ENCODE results near the gene EFCAB9. TPM values are rescaled to one million over a fixed set of nuclear protein-coding genes. Genes with fewer than 3 reads are reported as not detected.
A peak's percentile ranks its signal among the peaks of the same experiment; 100 is the strongest.
"Not testable (repeated sequence)": the region's sequence is repeated elsewhere in the genome, so short reads cannot be mapped to it uniquely, and the experiment has no call there.

The EFCAB9 gene
- not detected in 2 replicates for total RNA-seq (2014; rRNA removed; shearing (Covaris generic))

GRCh38 chr5:172193872-172194271, at the start of gene EFCAB9:
TSS of gene EFCAB9 (plus strand) at chr5:172194172. CDS start at chr5:172194173, 1 bp downstream.
- DNase-seq (ENCODE audit: low read depth), result no peak

DNA sequence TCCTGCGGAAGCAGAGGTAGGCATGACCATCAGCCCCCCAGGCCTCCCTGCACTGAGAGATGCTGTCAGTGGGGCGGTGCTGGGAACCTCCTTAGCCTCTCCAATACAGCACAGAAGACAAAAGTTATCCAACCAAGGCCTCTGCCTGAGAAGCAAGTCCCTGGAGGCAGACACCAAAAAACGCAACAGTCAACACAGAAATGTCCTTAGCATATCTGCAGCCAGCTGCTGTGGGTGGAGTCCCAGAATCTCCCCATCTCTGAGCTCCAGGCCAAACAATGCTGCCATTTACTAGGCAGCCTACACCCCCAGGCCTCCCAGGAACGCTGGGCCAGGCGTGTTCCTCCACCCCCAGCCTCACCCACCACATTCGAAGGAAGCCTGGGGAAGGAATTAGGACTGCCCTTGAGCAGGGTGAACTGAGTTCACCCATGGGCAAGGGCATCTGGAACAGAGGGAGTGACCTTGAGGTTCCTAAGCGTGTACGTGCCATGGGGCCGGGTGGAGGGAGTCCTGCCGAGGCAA, 49.6 kb upstream of the EFCAB9 start:
- DNase-seq (ENCODE audit: low read depth), result peak; percentile 86

DNA sequence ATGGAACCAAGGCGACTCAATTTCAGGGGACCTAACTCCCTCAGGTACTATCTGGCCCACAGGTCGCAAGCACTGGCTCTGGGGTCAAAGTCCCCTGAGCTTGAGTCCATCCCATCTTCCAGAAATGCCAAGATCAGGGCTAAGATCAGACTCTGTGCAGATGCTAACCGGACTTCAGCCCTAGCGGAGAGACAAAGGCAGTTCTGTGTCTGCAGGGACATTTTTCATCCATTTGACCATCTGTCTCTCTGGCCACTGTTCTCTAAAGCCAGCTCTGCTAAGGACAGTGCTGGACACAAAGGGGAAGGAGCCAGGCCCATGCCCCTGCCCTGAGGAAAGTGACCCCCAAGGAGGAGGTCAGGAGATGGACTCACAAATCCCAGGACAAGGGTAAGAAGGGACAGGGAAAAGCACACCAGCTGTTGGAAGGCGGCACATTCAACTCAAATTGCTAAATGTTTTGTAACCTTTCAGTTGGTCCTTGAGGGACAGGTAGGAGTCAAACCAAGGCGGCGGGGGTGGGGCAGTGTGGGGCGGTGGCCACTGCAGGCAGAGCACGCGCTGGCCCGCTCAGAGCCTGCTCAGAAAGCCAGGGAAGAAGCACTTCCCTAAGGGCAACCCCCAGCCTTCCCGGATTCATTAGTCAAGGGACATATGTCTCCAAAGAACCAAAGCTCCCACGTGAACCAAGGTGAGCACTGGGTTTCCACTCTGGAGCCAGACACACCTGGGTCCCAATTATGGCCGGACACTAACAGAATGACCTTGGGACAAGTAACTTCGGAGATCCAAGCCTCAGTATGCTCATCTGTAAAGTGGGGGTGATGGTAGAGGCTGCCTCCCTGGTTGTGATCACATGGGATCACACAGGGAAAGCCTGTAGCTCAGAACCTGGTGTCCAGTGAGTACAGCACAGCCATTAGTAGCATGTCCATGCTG, 48.8 kb upstream of the EFCAB9 start:
- no peak for DNase-seq (ENCODE audit: low read depth)

DNA sequence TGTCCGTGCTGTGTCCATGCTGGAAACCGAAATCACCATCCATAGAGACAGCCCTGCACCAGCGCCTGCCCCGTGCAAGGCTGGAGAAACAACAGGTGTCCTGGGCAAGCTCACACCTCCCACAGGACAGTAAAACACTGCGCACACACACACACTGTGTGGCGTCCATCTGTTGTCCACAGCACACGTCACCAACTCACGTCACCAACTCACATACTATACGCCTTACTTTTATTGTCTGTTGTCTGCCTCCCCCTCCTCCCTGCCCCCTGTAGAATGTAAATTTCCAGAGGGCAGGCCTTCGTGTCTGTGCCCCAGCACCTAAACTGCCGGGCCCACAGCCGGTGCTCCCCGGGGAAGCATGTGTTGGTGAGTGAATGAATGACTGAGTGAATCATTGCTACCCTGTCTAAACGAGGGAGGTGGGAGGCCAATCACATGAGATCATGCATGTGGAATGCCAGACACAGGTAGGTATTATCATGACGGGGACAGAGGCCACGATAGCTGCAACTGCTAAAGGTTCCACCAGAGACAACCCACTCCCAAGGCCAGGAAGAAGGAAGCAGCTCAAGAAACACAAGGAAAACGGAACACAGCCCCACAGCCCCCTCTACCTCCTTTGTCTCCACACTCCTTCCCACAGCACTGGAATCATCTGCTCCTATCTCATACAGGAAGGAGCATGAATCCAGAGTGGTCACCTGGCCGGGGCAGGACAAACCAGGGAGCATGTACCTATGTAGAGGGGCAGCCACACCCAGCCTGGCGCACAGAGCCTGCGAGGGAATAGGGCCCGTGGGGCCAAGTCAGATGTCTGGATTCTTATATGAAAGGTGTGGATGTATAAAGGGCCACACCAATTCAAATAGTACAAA, 47.9 kb upstream of the EFCAB9 start:
- no peak for DNase-seq (ENCODE audit: low read depth)

- no peak for DNase-seq (ENCODE audit: low read depth)
These were observed 47.3 kb upstream of the EFCAB9 start for GRCh38 chr5:172146748-172147092.

- DNase-seq (ENCODE audit: low read depth), result no peak
These were observed 46.1 kb upstream of the EFCAB9 start for GRCh38 chr5:172147857-172148256.

- no peak for DNase-seq (ENCODE audit: low read depth)
These were observed 45.6 kb upstream of the EFCAB9 start for GRCh38 chr5:172148381-172148780.

DNA sequence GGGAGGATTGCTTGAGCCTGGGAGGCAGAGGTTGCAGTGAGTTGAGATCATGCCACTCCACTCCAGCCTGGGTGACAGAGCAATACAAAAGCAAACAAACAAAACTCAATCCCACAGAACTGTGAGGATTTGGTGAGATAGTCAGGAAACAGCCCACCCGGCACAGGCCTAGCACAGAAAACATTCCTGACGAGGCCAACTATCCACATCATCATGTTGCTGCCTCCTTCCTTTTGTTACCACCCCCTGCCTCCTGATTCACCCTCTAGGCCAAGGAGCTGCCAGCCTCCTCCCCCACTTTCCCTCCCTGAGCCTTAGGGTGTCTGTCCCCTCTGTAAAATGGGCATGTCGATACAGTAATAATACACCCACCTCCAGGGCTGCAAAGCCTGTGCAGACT, 44.9 kb upstream of the EFCAB9 start:
- no peak for DNase-seq (ENCODE audit: low read depth)

DNA sequence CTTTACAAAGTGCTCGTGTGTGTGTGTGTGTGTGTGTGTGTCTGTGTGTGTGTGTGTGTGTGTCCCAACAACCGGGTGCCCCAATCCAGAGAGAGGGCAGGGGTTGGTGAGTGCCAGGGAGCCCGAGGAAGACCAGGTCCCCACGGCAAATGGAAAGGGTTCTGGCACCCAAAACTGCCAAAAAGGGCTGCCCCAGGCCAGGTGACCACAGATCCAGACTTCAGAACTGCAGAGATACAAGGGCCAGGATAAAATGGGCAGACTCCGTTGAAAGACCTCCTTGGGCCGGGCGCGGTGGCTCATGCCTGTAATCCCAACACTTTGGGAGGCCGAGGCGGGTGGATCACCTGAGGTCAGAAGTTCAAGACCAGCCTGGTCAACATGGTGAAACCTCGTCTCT, 44.5 kb upstream of the EFCAB9 start:
- not testable (repeated sequence) for DNase-seq (ENCODE audit: low read depth)

GRCh38 chr5:172150514-172151425, 43.2 kb upstream of the EFCAB9 start:
- peak; percentile 77 for DNase-seq (ENCODE audit: low read depth)

- no peak for DNase-seq (ENCODE audit: low read depth)
These were observed 42.2 kb upstream of the EFCAB9 start for GRCh38 chr5:172151661-172152210.

- no peak for DNase-seq (ENCODE audit: low read depth)
These were observed 40.3 kb upstream of the EFCAB9 start for GRCh38 chr5:172153695-172154094.

DNA sequence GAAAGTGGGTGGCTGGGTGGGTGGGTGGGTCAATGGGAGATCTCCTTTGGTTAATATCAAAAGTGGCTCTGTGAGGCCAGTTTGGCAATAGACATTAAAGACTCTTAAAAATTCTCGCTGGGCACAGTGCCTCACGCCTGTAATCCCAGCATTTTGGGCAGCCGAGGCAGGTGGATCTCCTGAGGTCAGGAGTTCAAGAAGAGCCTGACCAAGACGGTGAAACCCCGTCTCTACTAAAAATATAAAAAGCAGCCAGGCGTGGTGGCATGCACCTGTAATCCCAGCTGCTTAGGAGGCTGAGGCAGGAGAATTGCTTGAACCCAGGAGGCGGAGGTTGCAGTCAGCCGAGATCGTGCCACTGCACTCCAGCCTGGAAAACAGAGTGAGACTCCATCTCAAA, 38.9 kb upstream of the EFCAB9 start:
- not testable (repeated sequence) for DNase-seq (ENCODE audit: low read depth)

GRCh38 chr5:172156541-172156994, 37.4 kb upstream of the EFCAB9 start:
- no peak for DNase-seq (ENCODE audit: low read depth)

DNA sequence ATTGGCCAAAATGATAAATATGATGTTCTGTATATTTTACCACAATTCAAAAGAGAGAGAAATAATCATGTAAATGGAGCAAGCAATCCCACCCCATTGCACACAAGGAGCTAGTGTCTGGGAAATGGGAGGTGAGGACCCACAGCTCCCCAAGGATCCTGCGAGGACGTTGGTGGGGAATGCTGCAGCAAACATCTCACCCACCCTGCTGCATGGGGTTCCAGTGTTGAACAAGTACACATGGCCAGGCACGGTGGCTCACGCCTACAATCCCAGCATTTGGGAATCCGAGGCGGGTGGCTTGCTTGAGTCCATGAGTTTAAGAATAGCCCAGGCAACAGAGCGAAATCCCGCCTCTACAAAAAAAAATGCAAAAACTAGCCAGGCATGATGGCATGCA, 35.0 kb upstream of the EFCAB9 start:
- DNase-seq (ENCODE audit: low read depth), result no peak

GRCh38 chr5:172160506-172160905, 33.5 kb upstream of the EFCAB9 start:
- DNase-seq (ENCODE audit: low read depth), result no peak

DNA sequence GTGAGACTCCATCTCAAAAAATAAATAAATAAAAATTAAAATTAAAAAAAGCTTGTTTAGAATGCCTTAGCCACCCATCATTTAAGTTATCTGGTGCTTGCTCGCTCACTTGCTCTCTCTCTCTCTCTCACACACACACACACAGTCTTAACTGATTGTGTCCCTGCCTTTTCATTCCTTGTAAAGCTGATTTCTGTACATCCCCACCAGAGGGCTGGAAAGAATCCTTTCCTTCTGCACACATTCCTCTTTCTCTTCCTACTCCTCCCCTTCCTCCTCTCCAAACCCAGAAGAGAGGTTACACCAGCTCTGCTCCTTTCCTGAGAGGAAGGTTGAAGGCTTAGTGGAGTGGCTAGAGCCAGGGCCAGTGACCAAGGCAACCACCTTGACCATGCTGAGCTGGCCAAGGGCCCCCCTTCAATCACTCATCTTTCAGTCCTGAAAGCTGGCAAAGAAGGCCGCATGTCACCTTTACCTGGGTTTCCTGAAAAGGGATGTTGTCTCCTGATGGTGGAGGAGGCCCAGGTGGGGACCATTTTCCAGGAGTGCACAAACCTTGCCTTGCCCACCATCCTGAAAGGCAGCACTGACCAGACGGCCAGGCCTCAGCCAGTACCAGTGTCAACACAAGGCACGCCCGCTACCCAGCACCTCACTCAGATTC, 31.5 kb upstream of the EFCAB9 start:
- DNase-seq (ENCODE audit: low read depth), result no peak

GRCh38 chr5:172162987-172163343, 31.0 kb upstream of the EFCAB9 start:
- no peak for DNase-seq (ENCODE audit: low read depth)

DNA sequence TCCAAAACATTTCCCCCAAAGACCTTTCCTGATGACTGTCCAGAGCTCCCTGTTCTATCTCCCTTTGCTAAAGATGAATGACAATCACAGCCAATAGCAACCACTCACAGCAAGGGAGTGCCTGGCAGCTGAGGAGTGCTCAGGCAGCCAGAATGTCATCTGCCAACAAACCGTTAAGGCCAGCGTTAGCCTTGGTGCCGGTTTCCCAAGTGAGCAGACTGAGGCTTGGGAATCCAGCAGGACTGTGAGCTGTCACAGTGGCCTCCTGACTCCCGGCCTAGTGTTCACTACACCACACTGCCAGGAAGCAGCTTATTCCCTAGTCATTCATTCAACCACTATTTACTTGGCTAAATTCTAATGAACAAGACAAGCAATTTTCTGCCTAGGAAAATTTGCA, 30.6 kb upstream of the EFCAB9 start:
- DNase-seq (ENCODE audit: low read depth), result no peak

DNA sequence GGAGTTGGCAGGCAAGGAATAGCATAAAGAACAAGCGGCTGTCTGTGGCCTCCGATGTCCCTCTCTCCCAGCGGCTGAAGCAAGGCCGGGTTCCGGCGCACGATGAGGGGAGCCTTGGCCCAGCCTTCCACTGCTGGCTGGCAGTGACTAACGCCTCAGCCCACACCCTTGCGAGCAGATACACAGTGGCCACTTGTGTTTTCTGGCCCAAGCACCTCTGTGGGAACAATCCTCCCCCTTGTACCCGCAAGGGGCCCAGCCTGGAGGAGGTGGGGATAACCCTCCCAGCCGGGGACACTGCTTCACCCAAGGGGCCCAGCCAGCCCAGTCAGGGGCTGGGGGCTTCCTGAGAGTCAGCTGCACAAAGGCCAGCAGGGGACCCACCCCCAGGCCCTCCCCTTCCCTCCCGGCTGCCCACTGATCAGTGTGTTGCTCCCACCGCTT, 29.2 kb upstream of the EFCAB9 start:
- DNase-seq (ENCODE audit: low read depth), result peak; percentile 78
